ENCODE data around the gene PKNOX2. TPM values are rescaled to one million over a fixed set of nuclear protein-coding genes. Genes with fewer than 3 reads are reported as not detected.

Gene PKNOX2
- total RNA-seq, 1 experiment from 2014 or later: 13.1 TPM

DNA sequence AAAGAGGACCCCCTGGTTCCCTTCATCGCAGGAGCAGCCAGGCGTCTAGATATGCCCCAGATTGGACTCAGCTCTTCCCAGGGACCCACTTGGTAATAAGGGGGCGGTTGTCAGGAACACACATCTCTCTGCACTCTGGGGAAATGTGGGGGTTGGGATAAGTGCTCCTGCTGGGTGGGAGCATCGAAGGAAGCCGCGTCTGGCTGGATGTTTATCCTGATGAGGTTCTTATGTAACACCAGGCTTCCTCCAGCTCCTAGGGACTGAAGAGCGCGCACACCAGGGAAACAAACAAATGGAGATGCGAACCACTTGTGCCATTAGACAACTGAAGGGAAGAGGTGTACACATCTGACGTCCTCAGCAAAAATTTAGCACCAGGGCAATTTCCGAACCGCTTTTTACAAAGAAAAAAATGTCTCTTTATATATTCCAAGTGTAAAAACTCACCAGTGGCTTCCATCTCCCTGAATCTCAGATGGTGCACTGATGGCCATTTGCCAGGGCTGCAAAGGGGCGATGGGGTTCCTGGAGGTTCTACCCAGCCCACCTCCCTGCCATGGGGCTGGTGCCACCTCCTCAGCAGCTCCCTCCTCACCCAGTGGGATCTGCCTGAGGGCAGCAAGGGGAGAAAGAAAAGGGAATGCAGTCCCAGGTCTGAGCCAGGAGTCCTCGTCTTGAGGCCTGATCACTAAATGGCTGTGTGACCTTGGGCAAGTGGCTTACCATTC, 89.4 kb downstream of the PKNOX2 start:
- Histone ChIP-seq H3K4me1 (no peaks in the 10 kb centered on the region), H3K27ac (no peak overlapping the region), H3K27me3 (no peaks in the 10 kb centered on the region), H3K4me3 (no peak overlapping the region), H3K9me3 (replicated peaks) (no peaks in the 10 kb centered on the region), H3K36me3 (peaks cover 6% of the 10 kb centered on the region; the same call in 1 of the 2 replicates)
- no peak for DNase-seq

DNA sequence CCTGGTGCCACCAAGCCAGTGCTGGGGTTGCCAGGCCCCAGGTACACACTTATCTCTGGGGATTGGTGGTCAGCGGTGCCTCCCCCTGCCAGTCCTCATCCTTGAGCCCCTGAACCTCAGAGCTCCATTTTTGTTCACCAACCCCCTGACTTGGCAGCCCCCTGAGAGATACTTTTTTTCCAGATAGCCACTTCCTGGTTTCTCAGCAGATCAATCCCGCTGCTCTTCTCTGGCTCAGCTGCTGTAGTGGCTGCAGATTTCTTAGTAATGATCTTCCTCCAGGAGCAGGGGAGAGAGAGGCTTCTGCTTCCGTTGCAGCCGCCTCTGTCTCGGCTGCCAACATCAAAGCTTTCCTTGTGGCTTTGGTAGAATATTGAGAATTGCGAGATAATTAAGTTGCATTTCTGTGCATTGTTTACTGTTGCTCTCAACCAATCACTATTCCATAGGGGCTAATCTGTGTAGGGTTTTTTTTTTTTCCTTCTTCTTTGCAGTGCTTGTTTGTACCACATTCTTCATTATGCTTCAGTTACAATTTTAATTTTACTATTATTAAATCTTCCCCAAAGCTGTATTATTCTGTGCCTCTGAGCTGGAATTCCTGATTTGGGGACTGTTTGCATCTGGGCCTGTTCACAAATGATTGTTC, 92.1 kb downstream of the PKNOX2 start:
- Histone ChIP-seq H3K36me3 (0 out of 2 replicates have a peak, but pooled peaks cover 3% of the 10 kb centered on the region), H3K4me3 (no peak overlapping the region), H3K27ac (no peak overlapping the region), H3K27me3 (no peaks in the 10 kb centered on the region), H3K4me1 (peaks cover 11% of the 10 kb centered on the region), H3K9me3 (replicated peaks) (no peaks in the 10 kb centered on the region)
- DNase-seq: no peak

DNA sequence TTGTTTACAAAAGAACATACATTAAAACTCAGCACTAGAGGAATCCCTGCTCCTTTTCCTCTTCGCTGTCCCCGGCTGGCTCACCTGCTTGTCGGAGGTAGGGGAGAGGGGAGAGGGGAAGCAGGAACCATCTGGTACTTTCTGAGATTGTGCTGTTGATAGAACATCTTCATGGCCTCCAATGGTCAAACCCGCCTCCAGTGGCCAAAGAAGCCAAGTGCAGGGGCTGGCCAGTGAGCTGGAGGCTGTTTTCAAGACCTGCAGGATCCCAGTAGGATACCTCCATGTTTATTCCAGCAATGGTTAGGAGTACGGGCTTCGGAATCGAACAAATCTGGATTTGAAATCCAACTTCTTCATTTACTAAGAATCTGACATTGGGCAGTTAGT, 92.6 kb downstream of the PKNOX2 start:
- peaks cover 15% of the 10 kb centered on the region for H3K4me1 ChIP-seq
- H3K36me3 ChIP-seq: 0 out of 2 replicates have a peak, but pooled peaks cover 3% of the 10 kb centered on the region
- no peak for DNase-seq
- no peak overlapping the region for H3K27ac ChIP-seq
- no peaks in the 10 kb centered on the region for H3K27me3 ChIP-seq
- H3K9me3 ChIP-seq (replicated peaks): no peaks in the 10 kb centered on the region
- H3K4me3 ChIP-seq: no peak overlapping the region

DNA sequence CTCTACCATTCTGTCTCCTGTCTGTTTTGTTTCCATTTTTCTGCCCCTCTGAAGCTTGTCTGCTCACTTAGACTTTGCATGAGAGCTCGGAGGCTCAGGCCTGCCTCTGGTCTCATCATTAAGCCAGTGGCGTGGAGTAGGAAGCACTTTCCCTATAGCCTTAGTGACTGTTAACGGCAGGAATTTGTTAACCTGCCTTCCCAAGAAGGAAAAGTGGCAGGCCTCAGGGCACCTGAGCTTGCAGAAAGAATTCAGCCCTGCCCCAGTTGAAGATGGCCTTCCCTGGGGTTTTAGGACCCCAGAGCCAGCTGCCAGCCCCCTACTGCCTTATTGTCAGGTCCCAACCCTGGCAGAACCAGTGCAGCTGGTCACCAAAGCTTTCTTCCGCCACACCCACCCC, 93.2 kb downstream of the PKNOX2 start:
- Histone ChIP-seq H3K4me3 (no peak overlapping the region), H3K36me3 (0 out of 2 replicates have a peak, but pooled peaks cover 3% of the 10 kb centered on the region), H3K27ac (no peak overlapping the region), H3K4me1 (peaks cover 16% of the 10 kb centered on the region), H3K9me3 (replicated peaks) (no peaks in the 10 kb centered on the region), H3K27me3 (no peaks in the 10 kb centered on the region)
- DNase-seq: no peak

DNA sequence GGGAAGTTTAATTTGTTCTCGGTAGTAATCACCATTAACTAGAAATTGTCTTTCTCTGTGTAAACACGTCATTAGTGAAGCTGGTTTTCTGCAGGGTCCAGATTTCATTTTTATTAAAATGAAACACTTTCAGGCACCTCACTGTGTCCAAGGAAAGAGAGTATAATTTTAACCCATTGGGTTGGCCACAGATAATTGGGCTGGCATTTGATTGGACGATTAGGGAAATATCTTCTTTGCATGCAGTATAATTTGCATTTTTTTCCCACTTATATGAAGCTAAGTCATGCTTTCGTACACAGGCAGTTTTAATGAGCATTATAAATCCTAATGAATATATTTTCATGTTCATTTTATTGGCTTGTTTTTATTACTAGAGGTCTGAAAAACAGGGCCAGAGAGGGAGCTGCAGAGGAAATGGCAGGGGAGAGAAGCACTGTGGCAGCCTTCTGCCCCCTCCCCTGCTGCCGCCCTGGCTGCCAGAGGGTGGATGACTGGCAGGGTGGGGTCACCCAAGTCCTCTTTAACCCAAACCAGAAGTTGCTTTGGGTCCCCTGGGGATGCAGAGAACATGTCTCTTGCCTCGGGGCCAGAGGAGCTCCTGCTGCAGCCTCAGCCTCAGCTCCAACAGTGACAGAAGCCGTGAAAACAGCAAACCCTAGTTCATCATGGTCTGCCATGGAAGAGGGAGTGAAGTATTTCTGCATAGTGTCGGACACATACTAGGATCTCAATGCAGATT, 93.9 kb downstream of the PKNOX2 start:
- Histone ChIP-seq H3K36me3 (0 out of 2 replicates have a peak, but pooled peaks cover 3% of the 10 kb centered on the region), H3K27me3 (no peaks in the 10 kb centered on the region), H3K9me3 (replicated peaks) (no peaks in the 10 kb centered on the region), H3K27ac (no peak overlapping the region), H3K4me3 (no peak overlapping the region), H3K4me1 (peaks cover 19% of the 10 kb centered on the region)
- DNase-seq: no peak

DNA sequence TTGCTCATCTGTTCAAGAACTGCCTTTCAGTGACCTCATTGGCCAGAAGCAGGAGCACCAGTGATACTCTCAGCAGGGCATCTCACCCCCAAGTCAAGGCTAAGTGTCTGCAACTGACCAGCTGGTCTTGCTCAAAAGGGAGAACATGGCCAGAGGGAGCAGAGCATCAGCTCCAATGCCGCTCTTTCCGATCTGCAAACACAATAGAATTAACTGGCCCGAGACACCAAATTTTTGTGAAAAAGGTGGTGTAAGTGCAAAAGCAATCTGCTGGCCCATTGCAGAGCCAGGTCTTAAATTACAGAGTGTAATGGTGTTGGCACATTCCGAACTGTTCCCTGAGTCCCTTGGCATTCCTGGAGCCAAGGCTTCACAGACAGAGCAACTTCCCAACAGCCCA, 97.0 kb downstream of the PKNOX2 start:
- Histone ChIP-seq H3K4me1 (peaks cover 42% of the 10 kb centered on the region), H3K27ac (peak overlapping the region; percentile 100), H3K4me3 (peak overlapping the region; percentile 43), H3K27me3 (no peaks in the 10 kb centered on the region), H3K36me3 (0 out of 2 replicates have a peak, but pooled peaks cover 3% of the 10 kb centered on the region), H3K9me3 (replicated peaks) (no peaks in the 10 kb centered on the region)
- peak; percentile 27 to 48 for DNase-seq

DNA sequence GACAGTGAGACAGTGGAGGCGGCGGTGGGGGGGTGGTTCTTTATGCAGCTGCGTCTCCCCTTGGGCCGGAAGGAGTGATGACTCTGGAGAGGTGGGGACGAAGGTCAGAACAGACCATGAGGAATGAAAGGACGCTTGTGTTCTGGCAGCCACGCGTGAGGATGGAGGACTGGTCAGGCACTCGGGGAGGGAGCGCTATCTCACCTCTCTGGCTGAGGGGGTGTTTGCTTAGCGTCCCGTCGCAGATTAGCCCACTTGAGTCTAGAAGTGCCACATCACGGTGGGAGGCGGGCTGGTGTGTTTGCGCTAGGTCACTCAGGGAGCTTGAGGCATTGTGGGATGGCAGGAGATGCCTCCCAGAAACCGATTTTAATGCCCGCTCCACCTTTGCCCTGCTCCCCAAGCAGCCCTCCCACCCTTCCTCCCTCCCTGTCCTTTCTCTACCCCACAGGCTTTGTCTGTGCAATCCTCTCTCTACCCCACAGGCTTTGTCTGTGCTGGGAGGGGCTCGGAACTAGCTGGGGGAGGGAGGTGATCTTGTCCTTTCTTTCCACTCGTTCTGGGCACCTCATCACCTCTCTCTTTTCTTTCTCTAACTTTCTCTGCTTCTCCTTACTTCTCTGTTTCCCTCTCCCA, 97.8 kb downstream of the PKNOX2 start:
- DNase-seq: peak; percentile 78 to 81
- H3K27me3 ChIP-seq: no peaks in the 10 kb centered on the region
- H3K9me3 ChIP-seq (replicated peaks): no peaks in the 10 kb centered on the region
- peak overlapping the region; percentile 100 for H3K27ac ChIP-seq
- H3K4me1 ChIP-seq: peaks cover 42% of the 10 kb centered on the region
- peak overlapping the region; percentile 43 for H3K4me3 ChIP-seq
- 0 out of 2 replicates have a peak, but pooled peaks cover 3% of the 10 kb centered on the region for H3K36me3 ChIP-seq

DNA sequence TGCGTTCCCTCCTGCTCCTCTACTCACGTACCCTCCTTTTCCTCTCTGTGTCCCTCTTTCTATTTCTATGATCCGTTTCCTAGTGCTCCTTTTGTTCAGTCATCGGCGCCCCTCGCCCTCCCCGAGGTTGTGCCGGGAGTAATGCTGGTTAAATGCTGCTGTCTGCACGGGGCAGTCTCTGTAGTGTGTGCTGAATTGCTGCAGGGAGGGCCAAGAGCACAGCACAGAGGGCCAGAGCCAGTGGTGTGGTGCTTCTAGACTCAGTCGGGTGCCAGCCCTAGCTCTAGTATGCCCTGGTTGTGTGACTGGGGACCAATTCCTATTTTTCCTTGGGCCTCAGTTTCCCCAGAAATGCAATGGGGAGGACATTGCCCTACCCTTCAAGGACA, 98.3 kb downstream of the PKNOX2 start:
- Histone ChIP-seq H3K36me3 (0 out of 2 replicates have a peak, but pooled peaks cover 3% of the 10 kb centered on the region), H3K27ac (peak overlapping the region; percentile 100), H3K27me3 (no peaks in the 10 kb centered on the region), H3K9me3 (replicated peaks) (no peaks in the 10 kb centered on the region), H3K4me1 (peaks cover 42% of the 10 kb centered on the region), H3K4me3 (peak overlapping the region; percentile 43)
- DNase-seq: no peak

DNA sequence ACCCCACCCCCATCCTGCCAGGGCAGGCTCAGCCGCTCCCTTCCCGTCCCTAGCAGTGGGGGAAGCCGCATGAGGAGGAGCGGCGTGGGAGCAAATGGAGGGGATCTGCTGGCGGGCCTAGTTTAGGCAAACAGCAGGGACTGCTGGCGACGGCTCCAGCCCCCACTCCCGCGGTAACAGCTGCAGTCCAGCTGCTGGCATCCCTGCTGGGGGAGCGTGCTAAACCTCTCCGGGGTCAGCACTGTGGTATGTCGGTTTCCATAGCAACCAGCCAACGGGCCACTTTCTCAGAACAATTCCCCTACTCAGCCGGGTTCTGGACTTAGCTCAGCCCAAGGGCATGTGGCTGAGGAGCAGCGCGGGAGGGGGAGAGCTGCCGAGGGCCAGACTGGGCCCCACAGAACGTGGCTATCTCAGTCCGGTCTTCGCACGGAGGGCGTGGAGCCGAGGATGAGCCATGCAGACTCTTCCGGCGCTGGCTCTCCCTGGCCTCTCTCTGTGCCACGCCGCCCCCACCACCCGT, 98.8 kb downstream of the PKNOX2 start:
- H3K9me3 ChIP-seq (replicated peaks): no peaks in the 10 kb centered on the region
- H3K4me3 ChIP-seq: peak overlapping the region; percentile 43
- no peaks in the 10 kb centered on the region for H3K27me3 ChIP-seq
- H3K36me3 ChIP-seq: 0 out of 2 replicates have a peak, but pooled peaks cover 3% of the 10 kb centered on the region
- DNase-seq: peak; percentile 99
- peak overlapping the region; percentile 100 for H3K27ac ChIP-seq
- peaks cover 42% of the 10 kb centered on the region for H3K4me1 ChIP-seq

DNA sequence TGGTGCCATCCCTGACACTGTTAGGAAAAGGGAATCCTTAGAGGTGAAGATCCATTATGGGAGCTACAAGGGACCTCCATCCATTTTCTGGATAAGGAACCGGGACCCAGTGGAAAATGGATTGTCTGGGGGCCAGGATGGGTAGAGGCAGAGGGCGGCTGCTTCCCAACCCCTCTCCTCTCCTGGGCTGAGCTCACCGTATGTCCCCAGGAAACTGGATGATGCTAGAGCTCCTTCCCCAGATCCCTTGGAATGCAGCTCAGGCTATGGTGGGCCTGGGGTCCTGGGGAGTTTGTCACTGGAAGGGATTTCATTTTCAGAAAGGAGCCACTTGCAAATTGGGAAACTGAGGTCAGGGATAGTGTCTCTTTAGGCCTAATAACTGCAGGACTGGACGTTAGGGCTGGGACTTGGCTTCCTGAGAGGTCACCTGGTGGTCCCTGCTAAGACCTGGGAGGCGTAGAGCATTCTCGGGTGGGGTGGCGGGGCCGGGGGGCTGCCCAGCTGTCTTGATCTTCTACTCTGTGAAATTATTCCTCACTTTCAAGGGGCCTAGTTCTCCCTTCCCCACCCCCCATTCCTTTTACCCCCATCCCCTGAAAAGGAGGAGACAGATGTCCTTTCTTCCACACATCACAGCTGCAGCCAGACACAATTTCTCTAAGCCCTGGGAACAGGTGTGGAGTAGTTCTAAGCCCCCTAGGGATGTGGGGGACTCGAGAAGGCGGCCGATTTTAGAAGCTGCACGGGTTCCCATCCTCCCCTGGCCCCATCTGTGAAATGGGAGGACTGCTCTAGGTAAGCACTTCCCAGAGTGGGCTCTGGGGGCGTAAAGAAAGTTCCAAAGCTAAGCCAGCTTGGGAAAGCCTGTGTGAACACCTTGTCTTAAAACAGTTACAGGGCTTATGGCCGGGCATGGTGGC, 99.8 kb downstream of the PKNOX2 start:
- H3K4me1 ChIP-seq: peaks cover 42% of the 10 kb centered on the region
- DNase-seq: peak; percentile 87 to 94
- no peaks in the 10 kb centered on the region for H3K9me3 ChIP-seq (replicated peaks)
- no peaks in the 10 kb centered on the region for H3K27me3 ChIP-seq
- H3K27ac ChIP-seq: peak overlapping the region; percentile 100
- peak overlapping the region; percentile 23 for H3K4me3 ChIP-seq
- no peaks in the 10 kb centered on the region for H3K36me3 ChIP-seq

DNA sequence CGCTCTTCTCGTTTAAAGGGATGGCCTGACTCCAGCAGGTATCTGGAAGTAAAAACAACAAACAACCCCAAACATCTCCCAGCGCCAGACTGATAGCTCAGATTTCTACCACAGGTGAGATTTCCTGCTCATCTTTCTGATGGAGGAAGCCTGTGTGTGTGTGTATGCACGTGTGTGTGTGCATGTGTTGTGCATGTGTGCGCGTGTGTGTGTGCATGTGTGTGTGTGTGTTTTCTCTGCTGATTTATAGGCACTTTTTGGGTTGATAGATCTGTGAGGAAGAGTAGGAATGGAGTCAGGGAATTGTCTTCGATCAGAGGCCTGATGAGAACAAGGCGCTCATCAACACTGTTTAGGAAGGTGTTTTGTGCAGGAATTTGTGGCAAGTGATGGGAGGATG, 103.0 kb downstream of the PKNOX2 start:
- Histone ChIP-seq H3K4me1 (peaks cover 28% of the 10 kb centered on the region), H3K36me3 (no peaks in the 10 kb centered on the region), H3K9me3 (replicated peaks) (no peaks in the 10 kb centered on the region), H3K4me3 (no peak overlapping the region), H3K27ac (no peak overlapping the region), H3K27me3 (no peaks in the 10 kb centered on the region)
- no peak for DNase-seq

DNA sequence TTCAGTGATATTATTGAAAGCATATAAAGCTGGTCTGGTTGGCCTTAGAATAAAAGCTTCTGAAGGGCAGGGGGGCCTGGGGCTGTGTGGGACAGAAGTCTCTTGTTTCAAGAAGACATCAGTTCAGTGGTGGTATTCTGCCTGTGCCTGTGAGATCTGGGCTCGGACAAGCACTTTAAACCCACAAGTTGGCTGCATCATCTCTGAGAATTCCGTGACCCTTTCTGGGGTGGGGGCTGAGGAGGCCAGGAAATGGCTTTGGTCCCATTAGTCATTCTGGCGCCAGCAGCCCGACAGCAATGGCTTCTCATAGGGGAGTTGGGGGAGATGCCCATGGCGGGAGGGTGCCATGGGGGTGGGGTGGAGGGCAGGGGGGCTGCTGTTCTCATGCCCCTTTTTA, 104.1 kb downstream of the PKNOX2 start:
- Histone ChIP-seq H3K27ac (no peak overlapping the region), H3K4me1 (peaks cover 23% of the 10 kb centered on the region), H3K36me3 (no peaks in the 10 kb centered on the region), H3K27me3 (no peaks in the 10 kb centered on the region), H3K9me3 (replicated peaks) (no peaks in the 10 kb centered on the region), H3K4me3 (no peak overlapping the region)
- no peak for DNase-seq

DNA sequence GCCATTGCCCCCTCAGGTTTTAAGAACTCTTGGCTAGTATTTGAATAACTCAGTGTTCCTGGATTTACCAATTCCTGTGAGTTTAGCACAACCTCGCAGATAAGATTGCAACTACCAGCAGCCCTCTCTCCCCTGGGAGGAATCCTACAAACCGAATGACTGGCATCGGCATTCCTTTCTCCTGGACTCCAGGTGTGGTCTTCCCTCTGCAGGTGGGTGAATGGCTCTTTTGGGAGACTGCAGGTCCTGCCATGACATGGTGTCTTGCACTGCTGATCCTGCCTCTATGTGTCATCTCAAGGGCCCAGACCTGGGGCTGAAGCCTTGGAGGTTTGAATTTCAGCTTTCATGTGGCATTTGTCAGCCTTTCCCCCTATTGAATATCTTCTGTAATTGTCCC, 105.6 kb downstream of the PKNOX2 start:
- Histone ChIP-seq H3K27me3 (no peaks in the 10 kb centered on the region), H3K4me1 (peaks cover 10% of the 10 kb centered on the region), H3K27ac (no peak overlapping the region), H3K9me3 (replicated peaks) (no peaks in the 10 kb centered on the region), H3K4me3 (no peak overlapping the region), H3K36me3 (no peaks in the 10 kb centered on the region)
- no peak for DNase-seq

All from SJCRH30 (cell line).